Suppressor macrophage treated with lipopolysaccharide for 4 hours (primary cell): ENCODE results near the gene CPED1.
"Not testable (repeated sequence)": the region's sequence is repeated elsewhere in the genome, so short reads cannot be mapped to it uniquely, and the experiment has no call there.

Experiments used
- DNase-seq: peaks from one replicate; pipeline ENCODE4 v3.0.0-alpha.2; 2020

Gene CPED1

DNA sequence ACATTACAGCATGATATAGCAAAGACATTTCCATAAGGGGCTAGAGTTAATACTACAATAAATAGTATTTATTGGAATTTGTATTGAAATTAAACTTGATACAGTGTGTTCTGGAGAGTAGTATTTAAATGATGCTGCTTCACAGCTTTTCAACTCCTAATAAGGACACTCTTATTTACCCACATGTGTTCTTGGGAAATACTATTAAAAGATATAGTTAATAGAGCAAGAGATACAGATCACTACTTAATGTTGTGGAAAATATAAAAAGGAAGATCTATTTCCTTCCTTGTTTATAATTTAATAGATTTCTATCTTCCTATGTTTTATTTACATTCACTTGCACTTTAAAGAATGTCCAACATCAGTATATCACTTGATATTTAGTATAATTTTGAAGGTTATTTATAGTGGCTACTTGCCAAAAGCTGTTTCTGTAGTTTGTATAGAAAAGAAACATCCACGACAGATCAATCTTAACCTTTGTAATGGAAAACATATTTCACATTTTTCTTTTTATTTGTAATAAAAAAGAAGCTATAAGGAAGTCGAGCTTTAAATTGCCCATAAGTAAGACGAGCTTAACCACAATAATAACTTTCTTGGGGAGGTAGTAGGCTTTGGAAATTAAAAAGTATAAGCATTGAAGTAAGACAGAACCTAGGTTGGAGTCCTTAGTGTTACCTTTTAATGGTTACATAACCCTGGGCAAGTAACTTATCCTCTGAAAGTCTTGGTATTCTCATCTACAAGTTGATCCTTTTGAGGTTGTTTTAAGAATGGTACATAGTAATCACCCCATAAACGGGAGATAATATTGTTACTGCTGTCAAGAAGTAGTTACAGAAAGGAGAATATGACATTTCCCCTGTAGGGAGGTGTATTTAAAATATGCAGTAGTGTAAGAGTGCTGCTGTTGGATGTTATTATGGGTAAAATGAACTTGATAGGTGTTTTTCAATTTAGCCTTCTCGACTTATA, 32.8 kb downstream of the CPED1 start:
- DNase-seq = no peak

DNA sequence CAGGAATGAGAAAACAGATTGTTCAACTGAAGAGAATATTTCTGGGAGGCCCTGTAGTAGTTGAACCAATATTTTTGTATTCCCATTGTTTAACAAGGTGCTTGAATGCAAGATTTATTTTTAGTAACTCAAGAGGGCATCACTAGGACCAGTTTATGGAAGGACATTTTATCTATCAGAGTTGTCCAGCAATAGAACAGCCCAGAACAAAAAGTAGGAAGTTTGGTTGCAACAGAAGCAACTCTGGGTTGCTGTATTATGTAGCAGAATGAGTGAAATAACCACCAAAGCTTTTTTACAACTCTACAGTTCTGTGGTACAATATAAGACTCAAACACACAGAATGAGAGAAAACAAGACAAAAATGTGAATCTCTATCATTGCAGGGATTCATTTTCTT, 34.7 kb downstream of the CPED1 start:
- peak; percentile 48 for DNase-seq

DNA sequence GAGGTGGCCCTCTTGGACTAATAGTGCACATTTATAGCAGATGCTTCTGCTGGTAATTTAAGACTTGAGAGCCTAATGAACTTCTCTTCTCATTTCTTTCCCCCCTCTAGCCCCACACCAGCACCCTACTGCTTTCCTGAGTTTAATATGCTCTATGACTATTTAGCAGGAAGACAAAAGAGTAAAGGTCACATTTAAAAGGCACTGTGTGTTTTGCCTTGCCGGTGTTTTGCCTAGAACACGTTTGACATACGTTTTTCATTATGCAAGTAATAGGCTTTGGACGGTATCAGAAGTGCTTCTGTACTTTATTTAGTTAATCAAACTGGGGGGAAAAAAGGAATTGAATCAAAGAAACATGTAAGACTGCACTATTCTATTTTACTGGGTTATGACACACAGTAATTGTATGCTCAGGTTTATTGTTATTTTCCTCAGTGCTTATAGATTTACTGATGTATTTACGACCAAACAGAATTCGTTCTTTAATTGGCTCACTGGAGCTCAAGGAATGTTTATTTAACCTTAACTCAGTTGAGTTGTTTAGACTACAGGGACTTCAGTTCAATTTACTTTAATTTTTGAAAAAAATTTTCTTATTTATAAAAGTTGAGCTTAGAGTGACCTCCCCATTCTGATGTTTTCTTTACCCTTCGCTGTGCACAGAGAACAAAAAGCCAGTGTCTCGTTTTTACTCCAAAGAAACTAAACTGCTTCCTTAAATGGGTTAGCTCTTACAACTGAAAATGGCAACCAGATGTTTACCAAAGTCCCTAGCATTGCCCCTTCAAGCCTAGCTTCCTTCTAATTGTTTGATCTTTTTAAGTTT, 35.4 kb downstream of the CPED1 start:
- no peak for DNase-seq

DNA sequence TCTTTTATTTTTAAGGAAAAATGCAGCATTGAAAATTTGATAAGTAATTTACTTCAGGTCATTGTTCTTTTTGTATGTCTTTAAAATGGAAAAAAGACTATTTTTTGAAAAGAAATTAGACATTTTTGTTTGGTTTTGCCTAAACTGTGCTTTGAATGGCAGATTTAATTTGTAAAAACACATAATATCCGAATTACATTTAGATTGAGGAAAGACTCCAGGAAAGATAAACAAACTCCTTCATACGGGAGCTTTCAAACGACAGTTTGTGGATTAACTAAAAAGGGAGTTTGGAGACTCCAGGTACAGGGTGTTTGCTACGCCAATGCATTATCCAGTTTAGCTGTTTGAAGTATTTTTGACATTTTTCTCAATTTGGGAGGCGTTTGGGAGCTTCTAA, 36.1 kb downstream of the CPED1 start:
- DNase-seq = no peak

DNA sequence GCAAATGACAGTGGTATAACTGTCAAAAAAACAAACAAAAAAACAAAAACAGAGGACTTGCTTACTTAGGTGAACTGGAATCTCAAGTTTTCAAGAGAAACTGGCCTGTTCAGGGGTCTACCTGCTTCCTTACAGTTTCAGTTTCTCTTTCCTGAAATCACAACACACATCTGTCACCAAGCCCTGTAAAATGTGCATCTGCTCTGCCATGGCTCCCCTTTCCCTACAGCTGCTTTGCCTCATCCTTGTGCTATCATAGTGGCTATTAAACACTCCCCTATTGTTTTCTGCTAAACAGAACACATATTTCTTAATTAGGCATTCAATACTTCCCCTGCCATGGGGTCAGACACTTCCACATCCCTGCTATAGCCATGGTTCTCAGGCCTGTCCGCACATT, 37.6 kb downstream of the CPED1 start:
- DNase-seq = no peak

DNA sequence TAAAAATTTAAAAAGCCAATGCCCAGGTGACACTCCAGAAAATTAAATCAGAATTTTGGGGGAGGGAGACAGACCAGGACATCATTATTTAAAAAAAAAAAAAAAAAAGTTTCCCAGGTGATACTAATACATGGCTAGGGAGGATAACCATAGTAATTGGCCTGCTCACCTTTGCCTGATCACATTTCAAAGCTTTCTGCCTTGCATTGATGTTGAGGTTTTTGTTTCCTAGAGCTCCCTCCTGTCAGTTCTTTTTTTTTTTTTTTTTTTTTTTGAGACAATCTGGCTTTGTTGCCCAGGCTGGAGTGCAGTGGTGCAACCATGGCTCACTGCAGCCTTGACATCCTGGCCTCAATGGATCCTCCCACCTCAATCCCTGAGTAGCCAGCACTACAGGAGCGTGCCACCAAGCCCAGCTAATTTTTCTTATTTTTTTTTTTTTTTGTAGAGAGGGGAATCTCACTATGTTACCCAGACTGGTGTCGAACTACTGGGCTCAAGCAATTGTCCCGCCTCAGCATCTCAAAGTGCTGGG, 38.1 kb downstream of the CPED1 start:
- DNase-seq = no peak

DNA sequence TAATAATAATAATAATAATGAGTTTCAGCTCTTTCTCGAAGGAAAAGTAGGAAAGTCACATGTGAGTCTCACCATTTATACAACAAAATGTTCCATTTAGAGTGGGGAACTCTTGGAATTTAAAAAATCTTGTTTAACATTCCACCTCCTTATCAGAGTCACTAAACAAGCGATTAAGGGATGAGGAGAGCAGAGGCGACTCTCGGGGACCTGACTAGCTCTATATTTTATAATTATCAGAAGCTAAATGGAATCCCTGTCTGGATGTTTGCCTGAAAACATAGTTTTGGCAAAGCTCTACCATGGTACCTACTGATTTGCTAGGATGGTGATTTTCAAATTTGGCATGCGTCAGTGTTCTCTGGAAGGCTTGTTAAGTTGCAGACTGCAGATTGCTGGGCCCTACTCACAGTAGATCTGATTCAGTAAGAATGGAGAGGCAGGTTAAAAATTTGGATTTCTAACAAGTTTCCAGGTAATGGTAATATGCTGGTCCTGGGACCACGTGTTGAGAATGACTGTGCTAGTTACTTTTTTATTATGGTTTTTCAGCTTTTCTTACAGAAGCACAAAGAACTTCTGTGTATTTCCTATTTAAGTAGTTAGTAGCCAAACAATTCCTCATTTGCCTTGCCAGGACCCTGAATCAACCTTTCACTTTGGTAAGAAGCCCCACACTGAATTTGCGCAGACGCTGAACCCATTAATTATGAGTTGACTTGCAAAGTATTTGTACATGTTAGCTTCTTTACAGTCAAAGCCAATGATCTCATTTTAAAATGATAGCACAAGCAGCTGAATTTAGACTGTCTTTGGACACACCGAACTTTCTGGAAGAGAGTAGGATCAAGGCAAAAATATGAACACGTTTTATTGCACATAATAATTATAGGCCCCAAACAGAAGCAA, 39.5 kb downstream of the CPED1 start:
- DNase-seq = no peak

DNA sequence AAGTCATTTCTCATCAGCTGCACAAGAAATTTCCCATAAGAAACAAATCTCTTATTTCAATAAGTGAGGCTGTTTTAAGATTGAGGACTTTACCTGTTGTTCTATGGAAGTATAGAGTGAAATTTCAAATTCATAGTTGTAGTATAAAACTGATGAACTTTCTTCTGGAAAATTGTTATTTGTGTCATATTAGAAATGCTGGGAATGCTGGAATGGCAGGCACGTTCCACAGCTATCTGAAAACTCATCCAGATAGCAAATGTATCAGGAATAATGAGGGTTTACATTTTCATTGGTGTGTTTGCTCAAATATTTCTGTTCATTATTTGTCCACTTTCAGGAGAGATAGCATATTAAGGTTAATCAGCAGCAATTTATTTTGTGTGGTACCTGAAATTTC, 40.8 kb downstream of the CPED1 start:
- no peak for DNase-seq

DNA sequence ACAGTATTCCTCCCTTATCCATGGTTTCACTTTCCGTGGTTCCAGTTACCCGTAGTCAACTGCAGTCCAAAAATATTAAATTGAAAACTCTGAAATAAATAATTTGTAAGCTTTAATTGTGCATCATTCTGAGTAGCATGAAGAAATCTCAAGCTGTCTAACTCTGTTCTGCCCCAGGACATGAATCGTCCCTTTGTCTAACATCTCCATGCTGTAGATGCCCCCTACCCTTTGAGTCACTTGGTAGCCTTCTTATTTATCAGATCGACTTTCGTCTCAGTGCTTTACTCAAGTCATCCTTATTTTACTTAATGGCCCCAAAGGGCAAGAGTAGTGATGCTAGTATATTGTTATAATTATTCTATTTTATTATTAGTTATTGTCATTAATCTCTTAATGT, 41.8 kb downstream of the CPED1 start:
- DNase-seq = no peak

DNA sequence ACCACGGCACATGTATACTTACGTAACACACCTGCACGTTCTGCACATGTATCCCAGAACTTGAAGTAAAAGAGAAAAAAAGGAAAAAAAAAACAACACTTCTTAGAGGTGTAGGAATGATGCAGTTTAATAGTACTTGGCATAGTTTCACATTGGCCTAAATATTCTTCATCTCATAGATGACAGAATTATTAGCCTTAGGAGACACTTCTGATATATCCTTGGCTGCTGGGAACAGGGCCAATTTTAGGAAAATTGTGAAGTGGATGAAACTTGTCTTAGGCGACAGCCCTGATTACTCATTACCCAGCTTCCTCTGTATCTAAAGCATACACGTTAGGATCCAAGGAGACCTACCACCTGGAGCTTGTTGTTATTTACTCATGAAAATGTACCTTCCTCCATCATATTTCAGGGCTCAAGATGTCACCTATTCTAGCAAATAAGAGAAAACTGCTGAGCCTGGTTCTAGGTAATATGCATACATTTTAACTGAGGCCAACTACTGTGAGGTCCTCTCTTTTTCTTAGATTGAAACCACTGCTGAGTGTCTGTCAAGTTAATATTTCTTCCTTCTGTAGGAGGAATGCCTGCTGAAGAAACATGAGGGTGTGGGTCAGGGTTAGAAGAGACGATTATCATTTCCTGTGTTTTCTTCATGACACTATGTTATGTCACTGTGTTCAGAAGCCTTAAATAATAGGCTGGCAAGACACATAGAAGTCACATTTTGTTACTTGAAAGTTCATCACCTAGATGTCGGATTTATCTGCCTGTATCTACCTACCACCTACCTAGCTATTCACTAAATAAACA, 44.3 kb downstream of the CPED1 start:
- DNase-seq = no peak

DNA sequence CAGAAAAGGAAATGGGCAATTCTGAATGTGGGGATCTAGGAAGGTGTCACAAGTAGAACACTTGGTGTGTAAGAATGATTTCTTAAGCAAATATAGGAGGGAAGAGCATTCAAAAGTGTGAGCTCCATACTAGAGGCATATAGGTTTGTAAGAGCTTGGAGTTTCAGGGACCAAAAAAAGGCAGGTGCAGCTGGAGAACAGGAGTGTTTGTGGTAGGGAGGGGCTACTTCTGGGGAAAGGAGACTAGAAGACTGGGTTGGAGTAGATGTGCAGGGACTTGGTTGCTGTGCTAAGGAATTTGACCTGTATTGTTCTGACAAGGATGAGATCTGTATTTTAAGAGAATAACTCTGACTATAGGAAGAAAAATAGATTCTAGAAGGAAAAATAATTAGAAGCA, 46.4 kb downstream of the CPED1 start:
- no peak for DNase-seq

DNA sequence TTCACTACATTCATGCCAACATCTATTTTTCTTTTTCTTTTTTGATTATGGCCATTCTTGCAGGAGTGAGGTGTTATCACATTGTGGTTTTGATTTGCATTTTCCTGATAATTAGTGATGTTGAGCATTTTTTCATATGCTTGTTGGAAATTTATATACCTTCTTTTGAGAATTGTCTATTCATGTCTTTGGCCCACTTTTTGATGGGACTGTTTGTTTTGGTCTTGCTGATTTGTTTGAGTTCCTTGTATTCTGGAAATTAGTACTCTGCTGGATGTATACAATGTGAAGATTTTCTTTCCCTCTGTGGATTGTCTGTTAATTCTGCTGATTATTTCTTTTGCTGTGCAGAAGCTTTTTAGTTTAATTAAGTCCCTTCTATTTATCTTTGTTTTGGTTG, 48.3 kb downstream of the CPED1 start:
- DNase-seq = not testable (repeated sequence)

DNA sequence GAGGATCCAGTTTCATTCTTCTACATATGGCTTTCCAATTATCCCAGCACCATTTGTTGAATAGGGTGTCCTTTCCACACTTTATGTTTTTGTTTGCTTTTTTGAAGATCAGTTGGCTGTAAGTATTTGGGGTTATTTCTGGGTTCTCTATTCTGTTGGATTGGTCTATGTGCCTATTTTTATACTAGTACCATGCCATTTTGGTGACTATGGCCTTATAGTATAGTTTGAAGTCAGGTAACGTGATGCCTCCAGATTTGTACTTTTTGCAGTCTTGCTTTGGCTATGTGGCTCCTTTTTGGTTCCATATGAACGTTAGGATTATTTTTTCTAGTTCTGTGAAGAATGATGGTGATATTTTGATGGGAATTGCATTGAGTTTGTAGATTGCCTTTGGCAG, 48.8 kb downstream of the CPED1 start:
- not testable (repeated sequence) for DNase-seq

DNA sequence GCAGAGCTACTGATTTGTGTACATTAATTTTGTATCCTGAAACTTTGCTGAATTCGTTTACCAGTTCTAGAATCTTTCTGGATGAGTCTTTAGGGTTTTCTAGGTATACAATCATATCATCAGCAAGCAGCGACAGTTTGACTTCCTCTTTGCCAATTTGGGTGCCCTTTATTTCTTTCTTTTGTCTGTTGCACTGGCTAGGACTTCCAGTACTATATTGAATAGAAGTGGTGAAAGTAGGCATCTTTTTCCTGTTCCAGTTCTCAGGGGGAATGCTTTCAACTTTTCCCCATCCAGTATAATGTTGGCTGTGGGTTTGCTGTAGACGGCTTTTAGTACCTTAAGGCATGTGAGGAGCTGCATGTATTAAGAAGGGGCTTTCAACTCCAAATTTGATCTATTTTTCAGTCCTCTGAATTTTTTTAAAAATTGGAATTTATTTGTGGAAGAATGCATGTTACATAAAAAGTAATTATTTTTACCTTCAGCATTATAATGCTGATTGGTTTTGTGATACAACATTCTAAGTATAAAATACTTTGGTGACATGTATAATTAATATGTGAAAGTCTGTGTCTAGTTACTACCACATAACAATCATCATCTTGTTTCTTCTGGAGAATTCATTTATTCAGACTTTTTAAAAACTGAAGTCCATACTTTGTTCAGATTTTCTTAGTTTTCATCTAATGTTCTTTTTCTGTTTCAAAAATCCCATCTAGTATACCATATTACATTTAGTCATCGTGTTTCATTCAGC, 49.6 kb downstream of the CPED1 start:
- DNase-seq = no peak

DNA sequence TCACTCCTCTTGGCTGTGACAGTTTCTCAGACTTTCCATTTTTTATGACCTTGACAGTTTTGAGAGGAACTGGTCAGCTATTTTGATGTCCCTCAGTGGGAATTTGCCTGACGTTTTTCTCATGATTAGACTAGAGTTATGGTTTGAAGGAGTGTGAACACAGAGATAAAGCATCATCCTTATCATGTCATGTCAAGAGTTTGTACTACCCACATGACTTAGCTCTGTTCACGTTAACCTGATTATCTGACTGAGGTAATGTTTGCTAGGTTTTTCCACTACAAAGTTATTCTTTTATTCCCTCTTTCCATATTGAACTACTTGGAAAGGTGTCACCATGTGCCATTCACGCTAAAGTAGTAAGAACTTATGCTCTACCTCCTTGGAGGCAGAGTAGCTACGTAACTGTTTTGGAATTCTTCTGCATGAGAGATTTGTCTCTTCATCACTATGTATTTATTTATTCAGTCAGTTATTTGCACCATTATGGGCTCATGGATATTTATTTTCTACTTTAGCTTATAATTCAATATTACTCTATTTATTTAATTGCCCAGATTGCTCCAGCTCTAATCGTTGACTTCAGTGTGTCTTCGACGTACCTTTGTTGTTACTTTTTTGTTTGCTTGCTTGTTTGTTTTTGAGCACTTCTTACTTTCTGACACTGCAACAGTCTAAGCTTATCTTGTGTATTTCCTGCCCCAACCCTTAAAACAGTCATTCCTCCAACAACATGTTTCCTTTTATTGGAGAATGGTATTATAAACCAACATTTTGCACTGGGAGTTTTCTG, 50.4 kb downstream of the CPED1 start:
- no peak for DNase-seq

DNA sequence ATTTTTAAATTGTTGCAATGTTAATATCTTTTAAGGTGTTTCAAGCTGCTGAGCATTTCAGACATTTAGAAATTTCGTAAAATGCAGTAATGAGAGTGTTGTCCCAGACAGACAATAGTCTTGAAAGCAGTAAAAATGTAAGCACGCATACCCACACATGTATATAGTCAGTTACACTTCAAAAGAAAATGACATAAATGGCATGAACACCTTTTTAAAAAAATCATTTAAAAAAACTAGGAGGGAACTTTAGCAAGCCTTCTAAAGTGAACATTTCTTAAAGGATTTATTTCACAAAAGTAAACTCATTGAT, 51.0 kb downstream of the CPED1 start:
- no peak for DNase-seq

DNA sequence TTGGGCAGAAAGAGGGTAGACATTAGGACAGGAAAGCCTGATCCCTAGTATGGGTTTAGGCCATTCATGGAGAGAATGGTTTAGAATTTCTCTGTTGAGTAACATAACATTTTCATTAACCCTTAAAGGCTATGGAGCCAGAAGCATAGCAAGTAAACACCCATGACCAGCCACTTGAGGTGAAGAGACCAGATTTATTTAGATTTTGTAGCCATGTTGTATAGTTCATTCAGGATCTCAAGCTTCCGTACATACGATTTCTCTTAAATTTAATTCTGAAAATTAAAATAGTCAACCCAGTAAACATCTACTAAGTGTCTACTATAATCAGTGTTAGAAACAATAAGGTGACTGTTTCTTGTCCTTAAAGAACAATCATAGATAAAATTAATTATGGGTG, 51.5 kb downstream of the CPED1 start:
- no peak for DNase-seq

DNA sequence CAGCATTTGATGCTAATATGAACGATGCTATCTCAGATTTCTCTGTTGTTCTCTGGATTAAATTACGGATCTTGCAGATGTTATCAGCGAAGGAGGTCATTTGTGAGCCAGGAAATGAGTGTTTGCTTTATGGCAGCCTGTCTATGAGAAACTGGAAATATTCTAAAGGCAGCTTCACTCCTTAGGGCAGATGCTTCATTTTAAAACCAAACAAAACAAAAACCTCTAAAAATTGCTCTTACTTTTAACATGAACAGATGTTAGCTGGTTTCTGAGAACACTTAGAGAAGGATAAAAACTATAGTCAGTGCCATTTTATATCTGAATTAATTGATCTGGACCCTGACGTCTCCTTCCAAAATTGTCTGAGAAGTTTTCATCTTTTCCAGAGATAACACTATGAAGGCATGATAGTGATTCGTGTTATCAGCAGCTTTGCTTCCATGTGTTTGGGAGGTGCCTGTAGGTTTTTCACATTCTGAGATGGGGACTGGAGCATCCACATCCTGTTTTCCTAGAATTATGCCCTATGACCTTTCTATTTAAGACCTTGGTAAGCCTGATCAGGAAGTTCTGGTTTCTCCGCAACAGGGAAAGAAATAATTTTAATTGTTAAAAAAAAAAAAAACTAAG, 53.1 kb downstream of the CPED1 start:
- DNase-seq = no peak

DNA sequence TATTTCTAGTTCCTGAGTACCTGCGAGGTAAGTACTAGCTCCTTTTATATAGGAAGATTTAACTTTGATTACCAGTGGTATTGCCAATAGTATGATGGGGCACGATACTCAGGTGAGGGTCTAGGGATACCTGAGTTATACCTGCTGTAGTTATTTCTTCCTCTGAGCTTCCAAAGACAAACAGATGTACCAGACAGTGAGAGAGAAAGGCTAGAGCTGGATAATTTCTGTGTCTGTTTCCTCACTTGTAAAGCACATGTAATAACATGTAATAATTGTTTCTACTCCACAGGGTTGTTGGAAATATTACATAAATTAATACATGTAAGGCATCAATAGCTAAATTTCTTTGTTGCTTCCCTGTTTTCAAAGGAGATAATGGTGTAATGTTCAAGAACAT, 53.7 kb downstream of the CPED1 start:
- DNase-seq = no peak

DNA sequence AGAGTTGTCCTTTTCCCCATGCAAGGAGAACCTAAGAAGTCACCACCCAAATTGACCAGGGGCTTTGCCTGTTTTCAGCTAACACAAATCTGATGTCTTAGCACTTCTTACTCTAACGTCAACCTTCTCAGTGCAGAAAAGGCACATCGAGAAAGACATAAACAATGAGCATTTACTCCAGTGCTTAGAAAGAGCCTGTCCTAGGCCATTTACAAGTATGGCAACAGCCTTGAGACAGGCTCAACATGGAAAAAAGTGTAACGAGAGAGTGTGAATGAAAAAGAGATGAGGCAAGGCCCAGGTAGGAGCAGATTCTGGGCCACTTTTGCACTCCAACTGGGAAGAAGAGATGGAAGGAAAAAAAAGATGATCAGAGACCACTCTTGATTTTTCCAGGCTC, 54.4 kb downstream of the CPED1 start:
- DNase-seq = no peak
